ENCODE results near the gene KERA. TPM values are rescaled to one million over a fixed set of nuclear protein-coding genes. Genes with fewer than 3 reads are reported as not detected.

Gene KERA
- total RNA-seq, 1 donor from 2014 or later, result not detected

GRCh38 chr12:91059211-91059610 is 1.4 kb upstream of the KERA start:
- H3K4me3 ChIP-seq (ENCODE audit: low read depth, low read length), result no peak overlapping the region
- TF ChIP-seq CTCF (conservative IDR thresholded peaks at IDR 0.05; ENCODE audit: low read depth, low read length), result no peak
- no peak for DNase-seq (ENCODE audit: low read depth)

GRCh38 chr12:91058786-91059185 is 962 bp upstream of the KERA start:
- no peak for DNase-seq (ENCODE audit: low read depth)
- H3K4me3 ChIP-seq (ENCODE audit: low read depth, low read length), result no peak overlapping the region
- no peak for TF ChIP-seq CTCF (conservative IDR thresholded peaks at IDR 0.05; ENCODE audit: low read depth, low read length)

GRCh38 chr12:91056488-91056887 is 1.3 kb downstream of the KERA start:
- no peak for DNase-seq (ENCODE audit: low read depth)
- H3K4me3 ChIP-seq (ENCODE audit: low read depth, low read length), result no peak overlapping the region
- TF ChIP-seq CTCF (conservative IDR thresholded peaks at IDR 0.05; ENCODE audit: low read depth, low read length), result no peak

GRCh38 chr12:91055976-91056375 is 1.8 kb downstream of the KERA start:
- TF ChIP-seq CTCF (conservative IDR thresholded peaks at IDR 0.05; ENCODE audit: low read depth, low read length), result no peak
- H3K4me3 ChIP-seq (ENCODE audit: low read depth, low read length), result no peak overlapping the region
- DNase-seq (ENCODE audit: low read depth), result no peak

GRCh38 chr12:91053951-91054715 is 3.7 kb downstream of the KERA start:
- no peak overlapping the region for H3K4me3 ChIP-seq (ENCODE audit: low read depth, low read length)
- no peak for DNase-seq (ENCODE audit: low read depth)
- TF ChIP-seq CTCF (conservative IDR thresholded peaks at IDR 0.05; ENCODE audit: low read depth, low read length), result no peak

- DNase-seq (ENCODE audit: low read depth), result no peak
- no peak overlapping the region for H3K4me3 ChIP-seq (ENCODE audit: low read depth, low read length)
- no peak for TF ChIP-seq CTCF (conservative IDR thresholded peaks at IDR 0.05; ENCODE audit: low read depth, low read length)
Observed at GRCh38 chr12:91052026-91052425, 5.8 kb downstream of the KERA start.

GRCh38 chr12:91044586-91044985 is 13.2 kb downstream of the KERA start:
- no peak for DNase-seq (ENCODE audit: low read depth)
- TF ChIP-seq CTCF (conservative IDR thresholded peaks at IDR 0.05; ENCODE audit: low read depth, low read length), result no peak
- no peak overlapping the region for H3K4me3 ChIP-seq (ENCODE audit: low read depth, low read length)
